AG09319 (cell line): ENCODE data around the gene TMCC1.

Source experiments
- DNase-seq: peaks from one replicate; pipeline ENCODE4 v3.0.0-alpha.2; 2010; ENCODE audit warnings: low read depth; ENCODE audit errors: extremely low read depth
- TF ChIP-seq, protein P1 (sequence below): IDR thresholded peaks from 2 replicates; pipeline ENCODE4 v1.5.1; 2011; ENCODE audit warnings: low read depth, mild to moderate bottlenecking, inconsistent platforms, low read length, moderate library complexity

The TMCC1 gene

DNA sequence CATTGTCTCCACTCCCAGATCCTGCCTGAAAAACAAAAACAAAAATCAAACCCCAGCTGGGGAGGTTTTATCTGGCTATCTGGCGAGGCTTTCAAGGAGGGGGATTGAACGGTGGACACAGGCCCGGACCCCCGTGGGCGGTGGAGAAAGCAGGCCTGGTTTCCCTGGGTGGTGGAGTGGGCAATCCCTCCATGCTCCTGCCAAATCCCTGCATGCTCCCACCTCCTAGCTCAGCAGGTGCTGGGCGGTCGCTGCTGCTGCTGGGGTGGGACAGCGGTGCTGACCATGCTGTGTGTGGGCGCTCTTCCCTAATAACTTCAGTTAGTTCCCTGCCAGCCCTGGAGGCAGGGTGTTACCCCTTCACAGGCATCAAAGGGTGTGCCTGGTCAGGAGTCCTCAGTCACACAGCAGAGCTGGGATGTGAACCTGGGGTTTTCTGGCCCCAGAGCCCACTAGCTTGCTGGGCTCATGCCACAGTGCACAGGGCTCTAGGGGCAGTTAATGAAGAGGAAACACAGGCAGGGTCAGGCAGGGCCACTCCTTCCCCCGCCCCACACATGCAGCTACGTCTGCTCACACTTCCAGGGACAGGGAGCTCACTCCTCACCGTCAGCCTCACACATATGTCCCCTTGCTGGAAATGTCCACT, 271.2 kb downstream of the TMCC1 start:
- TF ChIP-seq, protein P1, sequence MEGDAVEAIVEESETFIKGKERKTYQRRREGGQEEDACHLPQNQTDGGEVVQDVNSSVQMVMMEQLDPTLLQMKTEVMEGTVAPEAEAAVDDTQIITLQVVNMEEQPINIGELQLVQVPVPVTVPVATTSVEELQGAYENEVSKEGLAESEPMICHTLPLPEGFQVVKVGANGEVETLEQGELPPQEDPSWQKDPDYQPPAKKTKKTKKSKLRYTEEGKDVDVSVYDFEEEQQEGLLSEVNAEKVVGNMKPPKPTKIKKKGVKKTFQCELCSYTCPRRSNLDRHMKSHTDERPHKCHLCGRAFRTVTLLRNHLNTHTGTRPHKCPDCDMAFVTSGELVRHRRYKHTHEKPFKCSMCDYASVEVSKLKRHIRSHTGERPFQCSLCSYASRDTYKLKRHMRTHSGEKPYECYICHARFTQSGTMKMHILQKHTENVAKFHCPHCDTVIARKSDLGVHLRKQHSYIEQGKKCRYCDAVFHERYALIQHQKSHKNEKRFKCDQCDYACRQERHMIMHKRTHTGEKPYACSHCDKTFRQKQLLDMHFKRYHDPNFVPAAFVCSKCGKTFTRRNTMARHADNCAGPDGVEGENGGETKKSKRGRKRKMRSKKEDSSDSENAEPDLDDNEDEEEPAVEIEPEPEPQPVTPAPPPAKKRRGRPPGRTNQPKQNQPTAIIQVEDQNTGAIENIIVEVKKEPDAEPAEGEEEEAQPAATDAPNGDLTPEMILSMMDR = no peak
- DNase-seq = no peak

DNA sequence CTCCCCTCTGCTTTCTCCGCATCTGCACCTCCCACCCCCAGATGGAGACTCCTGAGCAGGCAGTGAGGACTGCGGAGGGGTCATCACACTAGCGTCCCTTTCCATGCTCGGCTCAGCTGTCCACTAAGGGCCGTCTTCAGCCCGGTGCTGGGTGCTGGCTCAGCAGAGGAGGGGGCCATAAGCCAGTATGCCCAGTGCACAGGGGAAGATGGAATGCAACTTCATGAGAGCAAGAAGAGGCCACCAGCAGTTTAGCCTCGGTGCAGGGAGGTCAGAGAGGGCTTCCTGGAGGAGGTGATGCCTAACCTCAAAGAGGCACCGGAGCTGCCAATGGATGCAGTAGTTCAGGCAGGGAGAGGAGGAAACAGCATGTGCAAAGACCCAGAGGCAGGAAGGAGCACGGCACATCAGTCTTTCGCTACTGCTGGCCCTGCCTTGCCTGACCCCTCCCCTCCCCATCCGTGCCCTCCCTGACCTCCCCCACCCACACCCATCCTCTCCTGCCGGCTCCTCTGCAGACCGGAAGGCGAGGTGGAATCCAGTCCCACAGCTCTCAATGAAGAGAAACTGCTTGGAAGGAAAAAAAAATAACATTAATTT, 271.8 kb downstream of the TMCC1 start:
- DNase-seq = no peak
- TF ChIP-seq, protein P1 = no peak

DNA sequence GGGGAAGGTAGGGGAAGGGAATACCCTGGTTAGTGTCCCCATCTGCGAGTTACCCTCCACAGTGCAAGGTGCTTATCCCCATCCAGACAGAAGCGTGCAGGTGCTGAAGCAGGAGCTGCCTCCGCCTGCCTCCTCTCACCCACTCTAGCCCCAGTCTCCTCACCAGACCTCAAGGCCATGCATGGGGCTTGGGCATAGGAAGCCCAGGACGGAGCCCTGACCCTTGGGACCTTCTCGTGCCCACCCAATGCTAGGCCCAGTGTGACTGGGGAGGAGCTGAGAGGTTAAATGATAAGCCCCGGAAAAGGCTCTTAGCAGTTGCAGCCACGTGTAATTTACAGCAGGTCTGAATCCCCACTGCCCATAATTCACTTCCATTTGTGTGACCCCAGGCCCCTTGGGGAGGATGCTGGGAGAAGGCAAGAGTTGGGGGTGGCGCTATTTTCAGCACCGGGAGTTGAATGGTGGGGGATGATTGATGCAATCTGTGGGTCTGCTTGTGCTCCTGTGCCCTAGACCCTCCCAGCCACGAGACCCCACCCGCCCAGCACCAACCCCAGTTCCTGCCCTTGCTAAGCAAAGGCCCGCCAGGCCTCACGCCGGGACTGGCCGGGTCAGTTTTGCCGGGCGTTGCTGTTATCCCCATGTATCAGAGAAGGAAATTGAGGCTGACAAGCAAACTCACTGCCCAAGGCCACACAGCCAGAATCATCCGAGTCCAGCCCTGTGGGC, 272.5 kb downstream of the TMCC1 start:
- TF ChIP-seq, protein P1 = no peak
- no peak for DNase-seq

DNA sequence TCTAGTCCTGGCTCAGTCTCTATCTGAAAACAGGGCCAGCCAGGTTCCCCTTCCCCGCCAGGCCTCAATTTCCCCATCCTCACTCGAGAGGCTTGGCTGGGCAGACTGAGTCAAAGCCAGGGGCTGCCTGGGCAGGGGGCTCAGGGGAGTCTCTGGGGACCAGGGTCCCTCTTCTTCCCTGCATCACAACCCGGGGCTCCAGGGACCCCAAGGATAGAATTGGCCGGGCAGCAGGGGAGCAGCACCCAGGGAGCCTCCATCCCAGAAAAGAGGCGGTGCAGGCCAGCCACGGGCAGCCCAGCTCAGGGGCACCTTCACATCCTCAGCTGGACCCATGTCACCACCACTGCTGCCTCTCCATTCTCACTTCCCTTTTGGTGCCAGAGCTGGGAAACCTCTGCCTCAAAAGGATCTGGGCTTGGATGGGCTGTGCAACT, 273.8 kb downstream of the TMCC1 start:
- TF ChIP-seq, protein P1 = no peak
- DNase-seq = no peak

DNA sequence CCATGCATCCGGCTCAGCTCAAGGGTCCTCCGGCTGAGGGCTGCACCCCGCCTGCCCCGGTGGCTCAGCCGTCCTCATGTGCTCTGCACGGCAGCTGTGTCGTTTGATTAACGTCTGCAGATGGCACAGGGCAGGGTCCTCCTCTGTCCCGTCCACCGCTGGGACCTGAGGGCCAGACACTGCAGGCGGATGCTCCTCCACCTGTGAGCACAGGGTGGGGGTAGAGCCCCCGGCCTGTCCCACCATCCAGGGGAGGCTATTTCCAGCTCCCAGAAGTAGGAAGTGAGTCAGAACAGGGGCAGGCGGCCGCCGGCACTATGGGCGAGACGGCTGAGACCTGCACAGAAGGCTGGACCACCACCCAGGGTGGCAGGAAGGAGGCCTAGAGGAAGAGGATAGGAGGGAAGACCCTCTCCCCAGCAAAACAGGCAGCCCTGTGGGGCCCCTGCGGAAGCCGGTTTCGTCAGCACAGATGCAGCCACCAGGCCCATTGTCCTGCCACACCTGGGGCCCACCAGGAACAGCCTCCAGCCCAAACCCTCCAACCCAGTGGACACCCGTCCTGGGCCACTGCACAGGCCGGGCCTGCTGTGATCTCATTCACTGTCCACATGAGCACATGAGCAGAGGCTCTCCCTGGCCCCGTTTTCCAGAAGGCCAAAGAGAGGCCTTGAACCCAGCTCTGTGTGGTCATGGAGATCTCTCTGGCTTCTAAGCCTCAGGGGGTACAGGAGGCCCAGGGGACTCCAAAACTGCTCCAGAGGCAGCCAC, 274.4 kb downstream of the TMCC1 start:
- DNase-seq = no peak
- TF ChIP-seq, protein P1 = no peak

DNA sequence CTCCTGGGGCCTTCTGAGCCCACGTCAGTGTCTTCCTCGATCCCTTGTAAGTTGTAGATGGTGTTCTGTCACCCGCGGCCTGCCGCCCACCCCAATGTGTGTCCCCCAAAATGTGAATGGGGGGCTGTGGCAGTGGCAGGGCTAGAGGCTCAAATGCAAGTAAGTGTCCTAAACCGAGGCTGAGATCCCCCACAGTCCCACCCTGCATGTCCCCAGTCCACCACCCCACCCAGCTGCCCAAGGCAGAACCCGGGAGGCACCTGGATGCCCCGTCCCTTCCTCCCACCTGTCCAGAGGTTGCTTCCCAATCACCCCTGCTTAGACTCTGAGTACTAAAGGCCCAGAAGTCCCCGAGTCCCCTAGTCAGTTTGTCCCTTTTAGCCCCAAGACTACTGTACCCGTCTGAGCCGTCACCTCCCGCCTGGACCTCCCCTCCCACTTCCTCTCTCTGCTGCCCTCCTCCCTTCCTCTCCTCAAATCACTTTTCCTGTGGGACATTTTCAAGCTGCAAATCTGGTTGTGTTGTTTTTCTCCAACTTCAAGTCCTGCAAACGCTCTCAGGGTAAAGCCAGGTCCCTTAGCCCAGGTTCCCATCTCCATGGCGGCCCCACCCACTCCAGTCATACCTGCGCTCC, 275.2 kb downstream of the TMCC1 start:
- TF ChIP-seq, protein P1 = no peak
- DNase-seq = no peak
